Choroid plexus epithelial cell (primary cell): Measurements from ENCODE around the gene MTF1.

Experiments used
- DNase-seq: peaks from one replicate; pipeline ENCODE4 v3.0.0-alpha.2; 2010; ENCODE audit warnings: low read depth
- H3K4me3 ChIP-seq: 2 replicates; pipeline ENCODE4 v1.5.1; 2011; ENCODE audit warnings: low read depth, mild to moderate bottlenecking, control low read depth, low read length, moderate library complexity
- CTCF ChIP-seq: conservative IDR thresholded peaks from 2 replicates; pipeline ENCODE4 v1.5.1; 2011; ENCODE audit warnings: low read depth, mild to moderate bottlenecking, control low read depth, inconsistent platforms, low read length, moderate library complexity

MTF1 gene

GRCh38 chr1:37764888-37765441 lies 94.4 kb downstream of the MTF1 start, which contains the start of gene EPHA10:
EPHA10 (minus strand) TSS chr1:37765120; CDS start chr1:37765066, 54 bp downstream.
- no peak for TF ChIP-seq CTCF
- no peak for DNase-seq
- H3K4me3 ChIP-seq = no peak within 1 kb of the TSS

- no peak for TF ChIP-seq CTCF
- peak; percentile 55 for DNase-seq
These were observed 95.0 kb downstream of the MTF1 start for GRCh38 chr1:37764414-37764825.

GRCh38 chr1:37763791-37764413 lies 95.5 kb downstream of the MTF1 start:
- TF ChIP-seq CTCF = no peak
- no peak for DNase-seq
- H3K4me3 ChIP-seq = no peak overlapping the region

More at GRCh38 chr1:37764414-37764825, 95.0 kb downstream of the MTF1 start:
- no peak overlapping the region for H3K4me3 ChIP-seq

- no peak for TF ChIP-seq CTCF
- H3K4me3 ChIP-seq = no peak overlapping the region
- no peak for DNase-seq
These were observed 96.9 kb downstream of the MTF1 start for GRCh38 chr1:37762516-37762915.

- no peak for TF ChIP-seq CTCF
- DNase-seq = no peak
- no peak overlapping the region for H3K4me3 ChIP-seq
These were observed 97.8 kb downstream of the MTF1 start for GRCh38 chr1:37761416-37762095.
